B cell (primary cell): ENCODE results near the gene SHBG. TPM values are rescaled to one million over a fixed set of nuclear protein-coding genes. Genes with fewer than 3 reads are reported as not detected.

Source experiments
- ATAC-seq: fragments of 200-7000 bp; cut with Tn5 transposase; one replicate; pipeline ENCODE4 v1.10.0; 2021; ENCODE audit warnings: low read depth, mild to moderate bottlenecking, moderate number of reproducible peaks, moderate library complexity
- CTCF ChIA-PET: fragments of 350-600 bp; sonication (Branson Sonifier 250); formaldehyde crosslinking; loops from one replicate; lab custom pipeline; 2021; ENCODE audit warnings: antibody characterized with exemption, inconsistent platforms; lab: Charles Lee
- POLR2A ChIA-PET: fragments of 350-600 bp; sonication (Branson Sonifier 250); formaldehyde crosslinking; loops from one replicate; lab custom pipeline; 2021; ENCODE audit warnings: antibody characterized with exemption; lab: Charles Lee
- DNase-seq: peaks from one replicate; pipeline ENCODE4 v3.0.0; 2013
- H2AFZ ChIP-seq: 2 replicates; pipeline ENCODE4 v1.6.1; 2012; ENCODE audit warnings: mild to moderate bottlenecking, low read depth, low read length; ENCODE audit not compliant: insufficient read depth, poor library complexity, severe bottlenecking
- H3K27ac ChIP-seq, 2 donors: 1 replicate in 1 of 2; 2 replicates in 1 of 2; pipeline ENCODE4 v1.5.1; 2012 to 2013; ENCODE audit warnings: low read length in 2 of 2, mild to moderate bottlenecking in 2 of 2, moderate library complexity in 1 of 2
- H3K27me3 ChIP-seq, 4 experiments: fragments of 200-600 bp in 1 of 4; sonication (generic) in 1 of 4; replicated peaks in 1 of 4; 1 replicate in 2 of 4; 2 replicates in 2 of 4; pipeline versions ENCODE4 v1.6.1 to v1.7.0; 2013 to 2016; ENCODE audit warnings: low read length in 3 of 4, mild to moderate bottlenecking in 2 of 4, mixed read lengths in 1 of 4, moderate library complexity in 1 of 4; ENCODE audit not compliant: insufficient read depth in 4 of 4, control insufficient read depth in 3 of 4; ENCODE audit errors: control extremely low read depth in 1 of 4
- H3K36me3 ChIP-seq, 2 experiments: replicated peaks in 1 of 2; 1 replicate in 1 of 2; 2 replicates in 1 of 2; pipeline versions ENCODE4 v1.6.1 to v1.7.1; 2013; ENCODE audit warnings: low read length in 1 of 2; ENCODE audit not compliant: insufficient read depth in 2 of 2, control insufficient read depth in 1 of 2; ENCODE audit errors: control extremely low read depth in 1 of 2, extremely low read depth in 1 of 2
- H3K4me1 ChIP-seq, 2 donors: fragments of 200-600 bp in 1 of 2; sonication (generic) in 1 of 2; 1 replicate in 1 of 2; 2 replicates in 1 of 2; pipeline versions ENCODE4 v1.5.1 to v1.6.1; 2013 to 2017; ENCODE audit warnings: low read length in 2 of 2; ENCODE audit not compliant: control insufficient read depth in 2 of 2, insufficient read depth in 2 of 2
- H3K4me2 ChIP-seq: replicated peaks from 2 replicates; pipeline ENCODE3; 2012; ENCODE audit warnings: mild to moderate bottlenecking, low read depth, low read length; ENCODE audit not compliant: poor library complexity, severe bottlenecking
- H3K4me3 ChIP-seq, 5 experiments: fragments of 200-600 bp in 1 of 5; sonication (generic) in 1 of 5; 1 replicate in 3 of 5; 2 replicates in 2 of 5; pipeline versions ENCODE4 v1.5.1 to v1.7.0; 2011 to 2016; ENCODE audit warnings: low read length in 4 of 5, mild to moderate bottlenecking in 4 of 5, low read depth in 2 of 5, control low read depth in 1 of 5, moderate library complexity in 1 of 5; ENCODE audit not compliant: insufficient read depth in 1 of 5; ENCODE audit errors: control extremely low read depth in 1 of 5, extremely low read depth in 1 of 5
- H3K79me2 ChIP-seq: fragments of 200-600 bp; sonication (generic); one replicate; pipeline ENCODE4 v1.6.0; 2016; ENCODE audit warnings: low read length; ENCODE audit not compliant: control insufficient read depth, insufficient read depth
- H3K9ac ChIP-seq: fragments of 200-600 bp; sonication (generic); 2 replicates; pipeline ENCODE4 v1.6.1; 2017; ENCODE audit warnings: mild to moderate bottlenecking, low read length, moderate library complexity
- H3K9me3 ChIP-seq, 3 donors: one replicate each; pipeline versions ENCODE4 v1.6.1 to v1.7.1; 2013; ENCODE audit warnings: low read length in 2 of 3; ENCODE audit not compliant: control insufficient read depth in 2 of 3, insufficient read depth in 1 of 3; ENCODE audit errors: control extremely low read depth in 1 of 3
- H4K20me1 ChIP-seq: 2 replicates; pipeline ENCODE4 v1.6.0; 2012; ENCODE audit warnings: mild to moderate bottlenecking, low read length; ENCODE audit not compliant: insufficient read depth, control insufficient read depth, poor library complexity, severe bottlenecking
- H3K27ac Mint-ChIP-seq: one replicate; pipeline ENCODE4 v1.8.0; 2021; ENCODE audit warnings: mixed read lengths
- H3K27me3 Mint-ChIP-seq: one replicate; pipeline ENCODE4 v1.8.0; 2021; ENCODE audit warnings: mixed read lengths
- H3K4me1 Mint-ChIP-seq: one replicate; pipeline ENCODE4 v1.8.0; 2021; ENCODE audit warnings: mixed read lengths
- H3K4me3 Mint-ChIP-seq: one replicate; pipeline ENCODE4 v1.8.0; 2021; ENCODE audit warnings: mixed read lengths
- H3K9me3 Mint-ChIP-seq: one replicate; pipeline ENCODE4 v1.8.0; 2022; ENCODE audit warnings: mixed read lengths; ENCODE audit not compliant: insufficient read depth
- CTCF ChIP-seq: fragments of 200-600 bp; IDR thresholded peaks from one replicate; pipeline ENCODE4 v1.8.0; 2022; ENCODE audit warnings: antibody characterized with exemption, mild to moderate bottlenecking
- EZH2 ChIP-seq: IDR thresholded peaks from 2 replicates; pipeline ENCODE4 v1.6.1; 2012; ENCODE audit warnings: borderline replicate concordance, low read depth, mild to moderate bottlenecking, moderate library complexity, low read length; ENCODE audit not compliant: insufficient read depth, poor library complexity, severe bottlenecking
- WGBS: methylation state at CpG from one replicate; pipeline ENCODE4 v1.1.5; 2013; ENCODE audit warnings: missing lambda C conversion rate; ENCODE audit not compliant: insufficient coverage; 5-methylcytosine and 5-hydroxymethylcytosine counted together
- intact Hi-C: fragments of 100-400 bp; cut with micrococcal nuclease; formaldehyde crosslinking; loops from one replicate; pipeline ENCODE4 v1.10.0; 2022
- polyA plus RNA-seq: library from polyadenylated mRNA; depleted of rRNA; stranded (reverse); fragments of >200 nt; gene quantifications from 2 replicates; pipeline ENCODE4 v1.2.3, GENCODE V29; 2012
- total RNA-seq, 2 donors: library from RNA; stranded (reverse); fragments of 120-200 nt in 1 of 2; gene quantifications; 1 replicate in 1 of 2; 2 replicates in 1 of 2; pipeline versions ENCODE4 v1.2.3 to v1.2.4, GENCODE V29; 2013 to 2022

SHBG gene
- total and polyA plus RNA-seq, 2 donors (not counting 1 experiment from before 2014, with no cell fraction given) = 0.10 TPM; not detected in 1

- no peak for ATAC-seq
- H3K27me3 ChIP-seq = no peaks in the 10 kb centered on the region
- H3K4me3 Mint-ChIP-seq = no peak within 1 kb of the TSS
- no peak within 1 kb of the TSS for H3K9ac ChIP-seq
- no peak within 1 kb of the TSS for H3K27ac ChIP-seq
- peaks cover 10% of the 10 kb centered on the region for H3K79me2 ChIP-seq
- no peak for TF ChIP-seq EZH2
- peak within 1 kb of the TSS; percentile 43 for H3K4me2 ChIP-seq
- POLR2A ChIA-PET = interaction anchor here (0.6 to 1.0 kb wide), 2 partner anchors 16 to 119 kb away, joined by 3 to 6 read pairs; no protein-coding TSS in a partner anchor
- DNase-seq = no peak
- peaks cover 0 to 57% of the 10 kb centered on the region in 2 experiments for H3K36me3 ChIP-seq
- H2AFZ ChIP-seq = peak within 1 kb of the TSS; percentile 40
- H3K9me3 Mint-ChIP-seq = no peaks in the 10 kb centered on the region
- no peaks in the 10 kb centered on the region for H3K27me3 Mint-ChIP-seq
- no peaks in the 10 kb centered on the region for H4K20me1 ChIP-seq
- CTCF ChIA-PET = interaction anchor here (0.6 to 7.9 kb wide), 37 partner anchors 10 to 545 kb away, joined by 3 to 111 read pairs (median 5); partner anchors contain the start of genes ACAP1, CD68, FXR2 and KCTD11
- intact Hi-C loops = loop anchor here (1.0 to 10.0 kb wide), 4 partner anchors 76 to 545 kb away; partner anchors contain the start of gene SLC16A11
- no peak within 1 kb of the TSS for H3K4me3 ChIP-seq
- H3K4me1 Mint-ChIP-seq = peaks cover 5% of the 10 kb centered on the region
- no peaks in the 10 kb centered on the region for H3K9me3 ChIP-seq
- WGBS = 78% methylated on average over 18 of the region's 24 CpGs
- H3K4me1 ChIP-seq = peaks cover 0 to 13% of the 10 kb centered on the region in 2 donors
- H3K27ac Mint-ChIP-seq = no peak within 1 kb of the TSS
These were observed 39.8 kb upstream of the SHBG start, which contains the start of gene SOX15 for GRCh38 chr17:7589891-7590691. TSS of gene SOX15 (minus strand) at chr17:7590094. CDS start at chr17:7589676, 418 bp downstream.

DNA sequence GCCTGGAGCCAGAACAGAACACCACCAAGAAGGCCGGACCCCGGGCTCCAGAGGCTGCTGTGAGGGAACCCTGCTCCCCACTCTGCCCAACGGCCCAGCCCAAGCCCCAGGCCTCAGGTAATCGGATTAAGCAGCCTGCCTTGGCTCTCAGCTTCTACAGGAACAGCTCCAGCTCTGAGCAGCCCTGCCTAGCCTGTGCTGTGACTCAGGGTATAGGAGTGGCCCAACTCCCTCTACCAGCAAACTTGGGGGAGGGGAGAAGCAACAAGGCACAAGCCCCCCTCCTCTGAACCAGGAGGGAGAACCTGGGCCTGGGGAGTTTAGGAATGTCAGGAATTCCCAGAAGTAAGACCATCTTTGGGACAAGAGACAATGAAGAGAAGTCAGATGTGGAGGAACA is 39.2 kb upstream of the SHBG start:
- Histone ChIP-seq H3K4me1 (peaks cover 0 to 8% of the 10 kb centered on the region in 2 donors), H3K27ac (no peak overlapping the region), H3K79me2 (peaks cover 3% of the 10 kb centered on the region), H3K4me2 (no peak overlapping the region), H4K20me1 (no peaks in the 10 kb centered on the region), H2AFZ (no peak overlapping the region), H3K9ac (no peak overlapping the region), H3K9me3 (no peaks in the 10 kb centered on the region), H3K27me3 (no peaks in the 10 kb centered on the region), H3K36me3 (peaks cover 0 to 61% of the 10 kb centered on the region in 2 experiments), H3K4me3 (no peak overlapping the region)
- Mint-ChIP-seq H3K9me3 (no peaks in the 10 kb centered on the region), H3K4me1 (peaks cover 3% of the 10 kb centered on the region), H3K27me3 (no peaks in the 10 kb centered on the region), H3K27ac (no peak overlapping the region), H3K4me3 (no peak overlapping the region)
- POLR2A ChIA-PET = interaction anchor here (0.6 kb wide), 1 partner anchor 120 kb away, joined by 6 read pairs; no protein-coding TSS in a partner anchor
- 97% methylated on average over 4 of the region's 4 CpGs for WGBS
- intact Hi-C loops = no loop called here
- TF ChIP-seq EZH2 (no peak), CTCF (no peak)
- CTCF ChIA-PET = interaction anchor here (0.6 to 7.9 kb wide), 10 partner anchors 10 to 236 kb away, joined by 3 to 111 read pairs (median 10); partner anchors contain the start of genes CD68, FXR2, SENP3 and TMEM95
- no peak for ATAC-seq
- no peak for DNase-seq
